UCSD-AML1 (cell line): ENCODE results near the gene PPP1R9A.

ENCODE experiments used
- DNase-seq: peaks from one replicate; lab custom pipeline; 2025; ENCODE audit not compliant: unreplicated experiment; lab: John Stamatoyannopoulos, UW

Gene PPP1R9A

DNA sequence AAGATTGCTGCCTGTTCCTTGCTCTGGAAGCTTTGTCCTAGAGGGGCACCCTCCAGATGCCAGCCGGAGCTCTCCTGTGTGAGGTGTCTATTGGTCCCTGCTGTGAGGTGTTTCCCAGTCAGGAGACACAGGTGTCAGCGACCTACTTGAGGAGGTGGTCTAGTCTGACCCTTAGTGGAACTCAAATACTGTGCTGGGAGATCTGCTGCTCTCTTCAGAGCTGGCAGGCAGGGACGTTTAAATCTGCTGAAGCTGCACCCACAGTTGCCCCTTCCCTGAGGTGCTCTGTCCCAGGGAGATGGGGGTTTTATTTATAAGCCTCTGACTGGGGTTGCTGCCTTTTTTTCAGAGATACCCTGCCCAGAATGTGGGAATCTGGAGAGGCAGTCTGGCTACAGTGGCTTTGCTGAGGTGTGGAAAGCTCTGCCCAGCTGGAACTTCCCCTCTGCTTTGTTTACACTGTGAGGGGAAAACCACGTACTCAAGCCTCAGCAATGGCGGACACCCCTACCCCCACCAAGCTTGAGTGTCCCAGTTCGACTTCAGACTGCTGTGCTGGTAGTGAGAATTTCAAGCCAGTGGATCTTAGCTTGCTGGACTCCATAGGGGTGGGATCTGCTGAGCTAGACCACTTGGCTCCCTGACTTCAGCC is 119.2 kb downstream of the PPP1R9A start:
- no peak for DNase-seq

DNA sequence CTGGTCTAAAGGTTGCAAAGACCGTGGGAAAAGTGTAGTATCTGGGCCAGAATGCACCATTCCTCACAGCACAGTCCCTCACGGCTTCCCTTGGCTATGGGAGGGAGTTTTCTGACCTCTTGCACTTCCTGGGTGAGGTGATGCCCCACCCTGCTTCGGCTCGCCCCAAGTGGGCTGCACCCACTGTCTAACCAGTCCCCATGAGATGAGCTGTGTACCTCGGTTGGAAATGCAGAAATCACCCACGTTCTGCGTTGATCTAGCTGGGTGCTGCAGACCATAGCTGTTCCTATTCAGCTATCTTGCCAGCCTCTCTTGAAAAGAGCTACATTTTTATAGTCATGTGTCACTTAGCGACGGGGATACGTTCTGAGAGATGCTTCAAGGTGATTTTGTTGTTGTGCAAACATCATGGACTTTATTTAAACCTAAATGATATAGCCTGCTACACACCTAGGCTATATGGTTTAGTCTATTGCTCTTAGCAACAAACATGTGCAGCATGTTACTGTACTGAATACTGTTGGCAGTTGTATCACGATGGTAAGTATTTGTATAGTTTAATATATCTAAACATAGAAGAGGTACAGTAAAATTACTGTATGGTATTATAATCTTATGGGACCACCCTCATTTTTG is 120.0 kb downstream of the PPP1R9A start:
- DNase-seq, result no peak

DNA sequence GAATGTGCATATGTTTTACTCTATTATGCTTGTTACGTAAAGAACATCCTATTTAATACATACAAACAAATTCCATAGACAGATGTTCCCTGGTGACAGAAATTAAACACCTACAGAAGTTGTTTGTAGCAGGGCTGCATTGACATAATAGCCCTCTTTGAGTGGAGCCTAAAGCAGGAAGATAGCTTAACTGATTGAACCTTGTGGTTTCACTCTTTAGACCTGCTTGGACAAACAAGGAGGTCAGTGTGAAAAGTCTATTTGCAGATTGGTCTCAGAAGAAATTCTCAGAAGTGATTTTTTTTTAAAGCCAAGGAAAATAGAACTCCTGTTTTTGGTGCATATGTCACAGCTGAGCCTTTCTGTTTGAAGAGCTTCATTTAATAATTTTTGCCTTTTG is 121.3 kb downstream of the PPP1R9A start:
- DNase-seq, result no peak

DNA sequence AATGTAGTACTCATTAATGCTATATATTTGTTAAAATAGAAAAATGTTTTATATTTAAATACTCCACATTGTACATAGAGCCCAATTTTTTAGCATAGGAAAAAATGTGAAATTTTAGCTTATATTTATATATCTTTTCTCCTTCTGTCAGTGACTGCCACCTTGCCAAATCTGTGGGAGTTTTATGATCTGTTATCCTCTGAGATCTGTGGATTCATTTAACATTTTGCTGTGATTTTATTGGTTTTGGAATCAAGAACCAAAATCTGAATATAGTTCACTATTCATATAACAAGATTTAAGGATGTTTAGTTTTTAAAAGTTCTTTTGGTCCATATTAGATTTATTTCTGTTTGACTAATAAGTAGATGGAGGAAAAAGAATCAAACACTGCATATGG is 127.9 kb downstream of the PPP1R9A start:
- no peak for DNase-seq

DNA sequence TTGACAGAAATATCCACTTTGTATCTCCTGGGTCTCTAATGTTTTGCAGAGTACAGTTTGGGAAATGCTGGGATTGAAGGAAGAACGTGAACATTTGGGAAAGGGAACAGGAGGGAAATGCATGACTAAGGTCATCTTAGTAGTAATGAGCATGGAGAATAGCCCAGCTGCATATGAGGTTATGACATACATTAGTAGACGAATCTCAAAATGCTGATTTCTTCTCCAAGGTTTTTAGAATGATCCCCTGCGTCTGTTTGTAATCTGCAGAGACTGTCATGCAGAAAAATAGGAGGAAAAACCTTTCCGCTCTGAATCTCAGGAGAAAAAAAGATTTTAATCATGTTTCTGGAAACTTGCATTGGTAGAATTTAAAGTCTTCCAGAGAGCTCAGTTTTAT is 133.6 kb downstream of the PPP1R9A start:
- no peak for DNase-seq

DNA sequence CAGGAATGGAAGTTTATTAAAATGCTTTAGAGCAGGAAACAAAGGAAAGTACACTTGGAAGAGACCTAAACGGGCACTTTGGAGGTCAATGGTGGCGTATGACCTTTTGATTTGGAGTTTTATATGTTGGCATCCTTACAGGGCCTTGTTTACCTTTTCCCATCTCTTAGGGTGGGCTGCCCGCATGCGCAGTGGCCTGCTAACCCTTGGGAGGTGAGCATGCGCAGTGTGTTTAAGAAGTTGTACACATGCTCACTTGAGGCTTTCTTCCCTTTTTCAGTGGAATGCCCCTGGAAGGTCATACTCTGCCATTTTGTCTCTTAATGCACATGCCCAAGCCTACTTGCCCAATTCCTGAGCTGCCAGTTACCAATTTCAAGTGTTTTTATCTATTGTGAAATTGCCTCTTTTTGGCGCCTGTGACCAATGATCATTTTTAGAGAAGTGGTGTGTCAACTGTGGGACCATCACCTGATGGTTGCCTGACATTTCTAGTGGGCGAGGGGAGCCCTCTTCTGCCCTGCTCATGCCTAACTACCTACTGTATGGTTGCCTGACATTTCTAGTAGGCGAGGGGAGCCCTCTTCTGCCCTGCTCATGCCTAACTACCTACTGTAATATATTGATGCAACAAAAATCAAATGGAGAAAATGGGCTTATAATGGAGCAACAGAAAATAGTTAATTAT is 138.0 kb downstream of the PPP1R9A start:
- DNase-seq, result no peak

DNA sequence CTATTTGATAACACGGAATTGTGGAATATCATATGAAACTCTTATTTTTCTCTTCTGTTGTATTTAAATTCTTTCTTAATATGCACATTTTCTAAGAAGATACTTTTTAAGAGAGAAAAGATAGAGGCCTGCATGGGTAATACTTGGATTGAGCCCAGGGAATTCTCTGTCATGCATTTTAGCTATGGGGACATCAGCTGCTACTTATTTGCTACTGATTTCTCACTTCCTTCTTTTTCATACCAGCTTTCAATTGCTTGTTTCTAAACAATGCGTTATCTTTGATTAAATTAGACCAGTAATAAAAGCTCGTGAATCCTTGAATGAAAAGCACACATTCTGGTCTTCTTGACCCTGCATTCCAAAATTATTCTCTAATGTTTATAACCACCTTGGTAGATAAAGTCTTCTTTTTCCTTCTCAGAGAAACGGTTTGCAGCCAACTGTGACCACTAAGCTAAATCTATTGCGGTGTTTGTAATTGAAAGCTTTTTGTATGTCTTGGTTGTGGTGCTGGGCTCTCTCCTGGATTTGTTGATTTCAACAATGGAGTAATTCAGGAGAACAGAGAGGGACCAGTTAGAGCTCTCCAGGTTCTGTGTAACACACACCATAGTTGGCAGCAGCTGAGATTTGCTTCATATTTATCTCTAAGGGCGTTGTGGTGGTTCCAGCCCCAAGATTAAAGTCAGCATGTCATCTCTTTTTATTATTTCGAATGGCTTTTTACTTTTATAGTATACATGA is 139.3 kb downstream of the PPP1R9A start:
- DNase-seq, result no peak

DNA sequence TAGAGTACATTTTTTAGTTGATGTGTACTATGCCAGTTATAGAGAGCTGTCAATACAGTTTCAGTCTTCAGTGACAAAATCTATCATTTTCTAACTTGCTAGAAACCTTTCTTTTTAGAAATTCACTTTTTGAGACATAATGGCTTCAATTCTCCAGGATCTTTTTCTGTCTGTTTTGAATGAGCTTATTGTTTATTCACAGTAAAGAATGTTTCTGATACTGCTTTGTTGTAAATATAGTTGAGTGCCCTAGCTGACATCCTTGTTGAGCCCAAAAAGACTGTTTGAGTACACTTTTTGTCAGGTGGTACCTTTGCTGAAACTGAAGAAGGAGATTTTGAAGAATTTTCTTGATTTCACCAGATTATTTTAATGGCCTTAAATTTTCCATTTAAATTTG is 139.9 kb downstream of the PPP1R9A start:
- no peak for DNase-seq

DNA sequence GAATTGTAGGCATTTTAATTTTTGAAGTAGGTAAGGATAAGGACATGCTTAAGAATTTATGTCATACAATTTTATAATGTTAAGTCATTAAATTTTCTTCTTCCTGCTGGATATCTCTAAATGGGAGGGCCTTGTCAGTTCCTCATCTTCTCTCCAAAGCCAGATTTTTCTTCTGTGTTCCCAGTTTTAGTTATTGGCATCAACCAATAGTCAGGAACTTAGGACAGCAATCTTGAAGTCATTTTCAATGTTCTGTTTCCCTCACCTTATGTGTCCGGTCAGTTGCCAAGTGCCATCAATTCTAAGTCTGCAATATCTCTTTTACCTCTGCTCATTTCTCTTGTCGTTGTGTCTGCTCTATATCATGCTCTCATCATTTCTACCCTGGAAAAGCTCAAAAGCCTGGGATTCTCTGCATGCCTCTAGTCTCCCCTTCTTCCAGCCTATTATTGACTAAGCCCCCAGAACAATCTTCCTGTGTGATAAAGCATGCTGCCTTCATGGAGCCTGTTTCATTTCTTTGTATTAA is 145.2 kb downstream of the PPP1R9A start:
- DNase-seq, result no peak

DNA sequence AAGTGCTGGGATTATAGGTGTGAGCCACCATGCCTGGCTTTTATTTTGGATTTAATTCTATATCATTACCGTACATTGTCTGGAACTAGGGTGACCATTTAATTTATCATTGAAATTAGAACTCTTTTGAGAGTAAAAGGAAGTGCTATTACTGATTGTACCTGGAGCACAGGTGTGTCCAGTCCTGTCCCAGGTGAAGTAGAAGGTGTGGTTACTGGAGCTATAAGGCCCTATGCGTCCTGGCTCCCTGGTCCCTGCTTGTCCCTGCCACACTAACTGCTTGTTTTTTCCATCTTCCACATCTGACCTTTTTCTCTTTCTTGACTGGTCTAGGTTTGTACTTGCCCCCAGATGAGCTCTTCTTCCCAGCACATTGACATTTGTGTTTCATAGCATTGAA is 147.0 kb downstream of the PPP1R9A start:
- no peak for DNase-seq

DNA sequence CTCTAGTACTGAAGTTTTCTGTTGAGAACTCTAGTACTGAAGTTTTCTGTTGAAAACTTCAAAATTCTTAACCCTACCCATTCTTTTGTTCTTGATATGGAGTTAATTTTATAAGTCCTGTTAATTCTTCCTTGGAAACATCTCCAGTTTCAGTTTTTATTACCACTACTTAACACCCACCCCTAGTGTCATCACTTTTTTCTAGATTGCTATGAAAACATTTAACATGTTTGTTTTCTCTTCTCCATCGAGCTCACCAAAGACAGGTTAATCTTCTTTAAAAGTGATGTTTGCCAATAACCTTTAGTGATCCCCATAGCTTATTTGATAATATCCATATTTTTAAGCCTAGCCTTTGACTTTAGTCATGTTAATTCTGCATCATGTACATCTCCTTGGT is 147.9 kb downstream of the PPP1R9A start:
- DNase-seq, result no peak

DNA sequence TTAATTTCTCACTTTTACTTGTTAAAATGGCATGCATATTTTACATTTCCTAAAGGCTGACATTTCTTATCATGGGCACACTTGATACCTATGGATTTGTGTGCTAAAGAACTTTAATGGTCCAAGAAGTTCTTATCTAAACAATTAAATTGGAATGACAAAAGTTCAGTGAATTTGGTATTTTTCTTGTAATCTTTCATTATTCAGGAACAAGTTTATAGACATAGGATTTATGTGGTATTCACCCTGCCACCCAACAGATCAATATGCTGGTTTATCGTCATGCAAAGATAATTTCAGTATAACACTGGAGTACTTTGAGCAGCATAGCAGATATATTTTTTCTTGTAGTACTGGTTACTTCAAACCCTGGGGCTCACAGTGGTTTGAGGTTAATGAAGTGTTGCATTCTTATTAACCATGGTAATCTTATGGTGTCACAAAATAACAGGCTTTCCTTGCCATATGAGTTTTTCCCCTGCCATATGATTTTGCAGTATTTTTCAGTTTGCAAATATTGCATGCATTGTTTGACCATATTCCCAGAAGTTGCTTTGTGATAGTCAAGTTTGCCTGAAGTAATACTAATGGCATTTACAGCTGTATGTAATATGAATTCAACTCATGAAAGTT is 148.8 kb downstream of the PPP1R9A start:
- no peak for DNase-seq

DNA sequence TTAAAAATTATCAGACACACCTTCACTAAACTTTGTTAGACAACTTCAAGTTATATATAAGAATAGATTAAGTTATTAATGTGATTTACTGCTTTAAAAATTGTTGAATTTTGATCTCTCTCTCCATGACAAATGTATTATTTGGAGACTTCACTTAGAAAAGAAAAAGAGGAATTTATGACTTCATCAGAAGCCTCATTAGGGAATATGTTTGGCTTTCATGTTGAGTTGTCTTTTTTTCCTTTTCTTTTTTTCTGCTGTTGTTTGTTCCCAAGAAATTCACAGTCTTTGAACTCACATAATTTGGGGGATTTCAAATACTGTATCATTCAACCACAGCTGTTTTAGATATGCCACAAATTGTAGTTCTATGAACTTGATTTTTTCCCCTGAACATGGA is 149.5 kb downstream of the PPP1R9A start:
- DNase-seq, result no peak

DNA sequence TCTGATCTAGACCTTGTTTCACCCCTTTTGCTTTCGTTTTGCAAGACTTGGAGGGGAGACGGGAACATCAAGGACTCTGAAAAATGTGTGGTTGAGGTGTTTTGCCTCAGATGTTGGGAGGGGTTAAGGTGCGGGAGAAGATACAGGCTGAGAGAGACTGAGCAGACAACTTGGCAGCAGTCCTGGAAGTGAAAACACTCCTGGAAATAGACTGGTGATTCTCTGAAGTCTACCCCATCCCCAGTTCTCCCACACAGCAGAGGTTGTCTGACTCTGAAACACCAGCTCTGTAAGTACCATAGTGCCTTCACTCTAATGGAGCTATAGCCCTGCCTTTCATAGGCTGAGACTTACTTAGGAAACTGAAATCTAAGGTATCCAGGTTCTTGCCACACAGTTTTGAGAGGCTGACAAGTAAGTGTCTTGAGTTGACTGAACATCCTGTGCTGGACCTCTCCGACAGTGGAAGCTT is 152.5 kb downstream of the PPP1R9A start:
- no peak for DNase-seq

DNA sequence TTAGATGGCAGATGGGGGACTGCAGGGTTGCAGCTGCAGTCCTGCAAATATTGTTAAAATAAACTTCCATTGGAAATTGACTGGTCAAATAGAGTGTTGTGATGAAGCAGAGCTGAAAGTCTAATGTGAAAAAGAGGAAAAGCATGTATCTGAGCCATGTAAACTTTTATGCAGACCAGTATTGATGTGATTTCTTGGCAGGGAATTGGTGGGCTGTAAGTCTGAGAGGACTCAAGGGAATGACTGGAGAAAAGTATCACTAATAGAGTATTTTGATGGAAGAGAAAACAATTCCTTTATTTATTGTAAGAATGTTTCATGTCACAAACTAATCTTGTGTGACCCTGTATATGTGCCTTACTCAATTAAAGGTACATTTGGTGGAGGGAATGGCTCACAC is 155.5 kb downstream of the PPP1R9A start:
- DNase-seq, result no peak

DNA sequence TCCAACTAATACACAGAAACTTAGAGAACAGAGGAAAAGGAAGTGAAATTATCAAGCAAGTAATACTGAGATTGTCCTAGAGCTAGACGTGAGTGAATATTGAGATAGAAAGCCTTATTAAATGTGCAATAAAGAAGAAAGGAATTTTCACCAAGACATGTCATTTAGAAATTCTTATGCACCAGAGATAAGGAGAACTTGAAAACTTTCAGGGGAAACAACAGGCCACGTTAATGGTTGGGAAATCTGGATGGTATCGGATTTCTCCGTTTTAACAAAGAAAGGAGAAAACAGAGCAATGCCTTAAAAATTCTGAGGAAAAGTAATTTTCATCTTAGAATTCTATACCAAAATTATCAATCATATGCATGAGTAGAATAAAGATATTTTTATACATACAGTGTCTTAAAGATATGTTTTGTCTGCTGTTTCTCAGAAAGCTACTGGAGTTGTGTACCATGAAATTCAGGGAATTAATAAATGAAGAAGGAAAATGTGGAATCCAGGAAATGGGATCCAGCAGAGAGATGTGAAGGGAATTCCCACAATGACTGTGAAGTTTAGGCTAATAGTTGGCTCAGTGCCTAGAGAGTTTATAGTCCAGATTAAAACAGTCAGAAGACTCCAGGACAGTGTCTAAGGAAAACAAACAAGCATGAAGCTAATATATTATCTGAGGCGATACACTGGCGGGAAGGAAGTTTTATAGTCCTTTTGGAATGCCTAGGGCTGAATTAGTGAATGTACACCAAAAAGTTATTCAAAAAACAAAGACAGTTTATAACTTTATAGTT is 159.5 kb downstream of the PPP1R9A start:
- no peak for DNase-seq

DNA sequence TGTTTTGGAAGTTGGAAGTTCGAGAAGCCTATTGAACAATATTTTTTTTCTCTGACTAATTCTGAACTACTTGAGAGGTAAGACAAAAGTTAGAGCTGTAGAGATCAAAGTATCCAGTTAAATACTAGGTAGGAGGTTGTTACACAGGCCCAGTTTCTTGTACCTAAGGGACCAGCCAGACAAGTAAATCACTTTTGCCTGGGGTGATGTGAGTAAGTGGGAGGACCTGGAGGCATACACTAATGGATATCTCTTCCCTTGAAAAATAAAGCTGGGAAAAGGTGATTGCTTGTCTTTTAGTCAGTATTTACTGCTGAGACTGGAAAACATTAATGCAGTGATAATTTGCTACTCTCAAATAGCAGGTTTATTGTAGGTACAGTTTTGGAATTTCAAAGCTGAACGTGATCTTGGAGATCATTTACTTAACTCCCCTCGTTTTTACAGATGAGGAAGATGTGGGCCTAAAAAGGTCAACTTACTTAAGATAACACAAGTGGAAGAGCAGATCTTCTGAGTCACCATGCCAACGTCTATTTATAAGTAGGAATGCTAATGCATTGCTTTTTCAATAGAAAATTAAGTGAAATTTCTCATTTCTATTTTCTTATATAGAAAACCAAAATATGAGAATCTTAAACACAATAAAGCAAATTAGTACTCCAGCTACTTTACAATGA is 181.3 kb downstream of the PPP1R9A start:
- no peak for DNase-seq

DNA sequence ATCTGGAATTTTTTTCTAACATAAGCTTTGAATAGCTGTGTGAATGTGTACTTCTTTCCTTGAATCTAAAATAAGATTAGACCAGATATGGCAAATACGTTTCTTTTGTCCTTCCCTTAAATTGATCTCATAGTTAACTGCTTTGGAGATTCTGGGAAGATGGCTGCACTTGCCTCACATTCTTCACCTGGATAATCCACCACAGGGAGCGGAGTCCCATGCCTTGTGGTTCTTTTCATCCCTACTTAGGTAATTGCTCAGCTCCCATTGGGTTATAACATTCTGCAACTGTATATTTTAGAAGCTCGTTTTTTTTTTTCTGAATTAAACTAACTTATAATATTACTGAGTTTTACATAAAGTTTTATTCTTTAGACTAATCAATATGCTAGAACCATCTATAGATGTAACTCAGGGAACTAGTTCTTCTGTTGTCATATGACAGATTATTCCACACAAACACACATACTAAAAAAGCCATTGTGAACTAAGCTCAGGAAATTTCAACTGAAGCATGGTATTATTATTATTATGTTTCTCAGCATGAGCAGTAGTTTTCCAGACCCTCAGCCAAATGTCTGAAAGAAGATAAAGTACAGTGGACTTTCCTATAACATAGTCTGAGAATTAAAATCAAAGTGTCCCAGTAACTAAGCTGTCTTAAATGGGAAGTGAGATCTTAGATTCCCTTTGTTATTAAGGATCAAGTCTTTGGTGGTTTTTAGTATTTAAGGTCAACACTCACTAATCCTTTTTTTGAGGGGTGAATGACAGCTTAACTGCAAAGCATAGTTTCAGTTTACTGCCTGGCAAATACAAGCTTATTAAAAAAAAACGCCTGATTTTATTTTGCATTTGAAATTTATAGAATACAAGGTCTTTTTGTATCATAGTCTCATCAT is 182.3 kb downstream of the PPP1R9A start:
- no peak for DNase-seq

DNA sequence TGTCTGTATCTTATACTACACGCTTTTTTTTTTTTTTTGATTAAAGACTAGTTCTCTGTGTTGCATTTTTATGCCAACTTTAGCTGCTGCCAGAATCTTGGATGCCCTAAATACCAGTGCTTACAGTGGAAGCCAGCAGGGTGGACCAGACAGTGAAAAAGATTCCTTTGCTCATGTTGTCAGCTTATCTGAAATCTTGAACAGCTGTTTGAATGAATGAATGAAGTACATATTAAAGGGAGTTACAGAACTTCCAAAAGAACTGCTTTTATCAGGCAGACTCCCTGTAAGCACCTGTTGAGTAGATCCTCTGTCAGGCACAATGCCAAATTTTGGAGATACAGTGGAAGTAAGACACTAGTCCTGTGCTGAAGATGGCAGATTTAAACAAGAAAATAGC is 184.9 kb downstream of the PPP1R9A start:
- DNase-seq, result no peak
